SK-N-SH treated with all-trans-retinoic acid at 6 μM for 48 hours (cell line): ENCODE data around the gene SNED1.

Source experiments
- ATAC-seq: fragments of 200-7000 bp; cut with Tn5 transposase; 3 replicates; pipeline ENCODE4 v1.9.1; 2020; ENCODE audit warnings: mild to moderate bottlenecking, moderate library complexity
- ARNTL ChIP-seq: fragments of 450-650 bp; formaldehyde crosslinking; IDR thresholded peaks from 2 replicates; pipeline ENCODE4 v1.5.0; 2020; ENCODE audit warnings: low read depth, mild to moderate bottlenecking, moderate library complexity, borderline replicate concordance
- BACH2 ChIP-seq: fragments of 250-450 bp; sonication (Bioruptor Pico); IDR thresholded peaks from 2 replicates; pipeline ENCODE4 v1.9.0; 2021; ENCODE audit warnings: mild to moderate bottlenecking, borderline replicate concordance
- CSDC2 ChIP-seq: fragments of 250-450 bp; sonication (Bioruptor Pico); IDR thresholded peaks from 2 replicates; pipeline ENCODE4 v1.5.0; 2020; ENCODE audit warnings: mild to moderate bottlenecking, moderate library complexity
- ESRRG ChIP-seq: fragments of 250-450 bp; sonication (Bioruptor Pico); IDR thresholded peaks from 2 replicates; pipeline ENCODE4 v1.6.1; 2021; ENCODE audit warnings: mild to moderate bottlenecking
- GLIS3 ChIP-seq: fragments of 250-450 bp; sonication (Bioruptor Pico); IDR thresholded peaks from 2 replicates; pipeline ENCODE4 v1.5.0; 2020; ENCODE audit warnings: mild to moderate bottlenecking, moderate library complexity
- ISL1 ChIP-seq: fragments of 250-450 bp; sonication (Bioruptor Pico); IDR thresholded peaks from 2 replicates; pipeline ENCODE4 v2.1.2; 2022; ENCODE audit warnings: mild to moderate bottlenecking, moderate library complexity
- OSR1 ChIP-seq: fragments of 250-450 bp; sonication (Bioruptor Pico); IDR thresholded peaks from 2 replicates; pipeline ENCODE4 v1.8.0; 2022; ENCODE audit warnings: moderate library complexity, mild to moderate bottlenecking, inconsistent platforms
- PPARA ChIP-seq: fragments of 250-450 bp; sonication (Bioruptor Pico); IDR thresholded peaks from 2 replicates; pipeline ENCODE4 v1.5.0; 2020; ENCODE audit warnings: mild to moderate bottlenecking, borderline replicate concordance
- RARB ChIP-seq: fragments of 250-450 bp; sonication (Bioruptor Pico); IDR thresholded peaks from 2 replicates; pipeline ENCODE4 v1.8.0; 2021; ENCODE audit warnings: mild to moderate bottlenecking, moderate library complexity
- SNAI2 ChIP-seq: fragments of 250-450 bp; sonication (Bioruptor Pico); IDR thresholded peaks from 2 replicates; pipeline ENCODE4 v1.5.0; 2020; ENCODE audit warnings: mild to moderate bottlenecking, moderate library complexity
- TCF4 ChIP-seq: fragments of 250-450 bp; sonication (Bioruptor Pico); IDR thresholded peaks from 2 replicates; pipeline ENCODE4 v1.8.0; 2021; ENCODE audit warnings: mild to moderate bottlenecking, moderate library complexity, borderline replicate concordance
- ZC3H10 ChIP-seq: fragments of 250-450 bp; sonication (Bioruptor Pico); IDR thresholded peaks from 2 replicates; pipeline ENCODE4 v1.5.1; 2021; ENCODE audit warnings: mild to moderate bottlenecking, moderate library complexity
- ZFP3 ChIP-seq: fragments of 250-450 bp; sonication (Bioruptor Pico); IDR thresholded peaks from 2 replicates; pipeline ENCODE4 v1.5.0; 2020; ENCODE audit warnings: mild to moderate bottlenecking, moderate library complexity
- ZFP30 ChIP-seq: fragments of 450-650 bp; formaldehyde crosslinking; IDR thresholded peaks from 2 replicates; pipeline ENCODE4 v1.5.0; 2022; ENCODE audit warnings: mild to moderate bottlenecking, moderate library complexity
- ZNF565 ChIP-seq: fragments of 450-650 bp; formaldehyde crosslinking; conservative IDR thresholded peaks from 2 replicates; pipeline ENCODE4 v1.5.0; 2020; ENCODE audit warnings: low read depth, mild to moderate bottlenecking, moderate library complexity
- ZNF70 ChIP-seq: fragments of 450-650 bp; formaldehyde crosslinking; IDR thresholded peaks from 2 replicates; pipeline ENCODE4 v1.5.0; 2020; ENCODE audit warnings: mild to moderate bottlenecking, moderate library complexity
- TF ChIP-seq, protein P1 (sequence below): fragments of 250-450 bp; sonication (Bioruptor Pico); IDR thresholded peaks from 2 replicates; pipeline ENCODE4 v1.5.0; 2020; ENCODE audit warnings: mild to moderate bottlenecking, moderate library complexity
- TF ChIP-seq, protein P2 (sequence below): fragments of 250-450 bp; sonication (Bioruptor Pico); IDR thresholded peaks from 2 replicates; pipeline ENCODE4 v1.8.0; 2021; ENCODE audit warnings: low read depth, mild to moderate bottlenecking, moderate library complexity, borderline replicate concordance
- TF ChIP-seq, protein P3 (sequence below): fragments of 250-450 bp; sonication (Bioruptor Pico); IDR thresholded peaks from 2 replicates; pipeline ENCODE4 v1.5.1; 2021; ENCODE audit warnings: mild to moderate bottlenecking, moderate library complexity
- TF ChIP-seq, protein P4 (sequence below): fragments of 250-450 bp; sonication (Bioruptor Pico); IDR thresholded peaks from 2 replicates; pipeline ENCODE4 v1.8.0; 2020; ENCODE audit warnings: mild to moderate bottlenecking, moderate library complexity, borderline replicate concordance
- TF ChIP-seq, protein P5 (sequence below): fragments of 250-450 bp; sonication (Bioruptor Pico); IDR thresholded peaks from 2 replicates; pipeline ENCODE4 v1.5.1; 2020; ENCODE audit warnings: low read depth, mild to moderate bottlenecking, moderate library complexity

SNED1 gene

DNA sequence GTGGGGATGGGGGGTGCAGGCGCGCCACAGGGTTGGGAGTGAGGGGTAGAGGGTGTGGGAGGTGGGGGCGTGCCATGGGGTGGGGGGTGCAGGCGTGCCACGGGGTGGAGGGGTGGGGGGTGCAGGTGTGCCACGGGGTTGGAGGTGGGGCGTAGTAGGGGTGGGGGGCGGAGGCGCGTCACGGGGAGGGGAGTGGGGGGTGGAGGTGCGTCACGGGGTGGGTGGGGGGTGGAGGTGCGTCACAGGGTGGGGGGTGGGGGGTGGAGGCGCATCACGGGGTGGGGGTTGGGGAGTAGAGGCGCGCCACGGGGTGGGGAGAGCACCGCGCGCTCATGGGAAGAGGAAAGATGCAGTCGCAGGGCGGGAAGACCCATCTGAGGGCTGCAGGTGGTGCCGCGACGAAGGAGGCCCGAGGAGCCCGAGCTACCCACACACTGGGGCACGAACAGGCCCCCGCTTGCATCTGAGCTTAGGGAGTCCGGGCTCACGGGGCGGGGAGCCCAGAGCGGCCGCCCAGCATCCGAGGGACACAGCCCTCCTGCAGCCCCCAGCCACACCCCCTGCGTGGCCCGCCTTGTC lies 37.5 kb downstream of the SNED1 start (continued):
- TF ChIP-seq, protein P1, sequence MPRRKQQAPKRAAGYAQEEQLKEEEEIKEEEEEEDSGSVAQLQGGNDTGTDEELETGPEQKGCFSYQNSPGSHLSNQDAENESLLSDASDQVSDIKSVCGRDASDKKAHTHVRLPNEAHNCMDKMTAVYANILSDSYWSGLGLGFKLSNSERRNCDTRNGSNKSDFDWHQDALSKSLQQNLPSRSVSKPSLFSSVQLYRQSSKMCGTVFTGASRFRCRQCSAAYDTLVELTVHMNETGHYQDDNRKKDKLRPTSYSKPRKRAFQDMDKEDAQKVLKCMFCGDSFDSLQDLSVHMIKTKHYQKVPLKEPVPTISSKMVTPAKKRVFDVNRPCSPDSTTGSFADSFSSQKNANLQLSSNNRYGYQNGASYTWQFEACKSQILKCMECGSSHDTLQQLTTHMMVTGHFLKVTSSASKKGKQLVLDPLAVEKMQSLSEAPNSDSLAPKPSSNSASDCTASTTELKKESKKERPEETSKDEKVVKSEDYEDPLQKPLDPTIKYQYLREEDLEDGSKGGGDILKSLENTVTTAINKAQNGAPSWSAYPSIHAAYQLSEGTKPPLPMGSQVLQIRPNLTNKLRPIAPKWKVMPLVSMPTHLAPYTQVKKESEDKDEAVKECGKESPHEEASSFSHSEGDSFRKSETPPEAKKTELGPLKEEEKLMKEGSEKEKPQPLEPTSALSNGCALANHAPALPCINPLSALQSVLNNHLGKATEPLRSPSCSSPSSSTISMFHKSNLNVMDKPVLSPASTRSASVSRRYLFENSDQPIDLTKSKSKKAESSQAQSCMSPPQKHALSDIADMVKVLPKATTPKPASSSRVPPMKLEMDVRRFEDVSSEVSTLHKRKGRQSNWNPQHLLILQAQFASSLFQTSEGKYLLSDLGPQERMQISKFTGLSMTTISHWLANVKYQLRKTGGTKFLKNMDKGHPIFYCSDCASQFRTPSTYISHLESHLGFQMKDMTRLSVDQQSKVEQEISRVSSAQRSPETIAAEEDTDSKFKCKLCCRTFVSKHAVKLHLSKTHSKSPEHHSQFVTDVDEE (CRISPR knock-in tag): no peak
- no peak for TF ChIP-seq PPARA (CRISPR knock-in tag)

DNA sequence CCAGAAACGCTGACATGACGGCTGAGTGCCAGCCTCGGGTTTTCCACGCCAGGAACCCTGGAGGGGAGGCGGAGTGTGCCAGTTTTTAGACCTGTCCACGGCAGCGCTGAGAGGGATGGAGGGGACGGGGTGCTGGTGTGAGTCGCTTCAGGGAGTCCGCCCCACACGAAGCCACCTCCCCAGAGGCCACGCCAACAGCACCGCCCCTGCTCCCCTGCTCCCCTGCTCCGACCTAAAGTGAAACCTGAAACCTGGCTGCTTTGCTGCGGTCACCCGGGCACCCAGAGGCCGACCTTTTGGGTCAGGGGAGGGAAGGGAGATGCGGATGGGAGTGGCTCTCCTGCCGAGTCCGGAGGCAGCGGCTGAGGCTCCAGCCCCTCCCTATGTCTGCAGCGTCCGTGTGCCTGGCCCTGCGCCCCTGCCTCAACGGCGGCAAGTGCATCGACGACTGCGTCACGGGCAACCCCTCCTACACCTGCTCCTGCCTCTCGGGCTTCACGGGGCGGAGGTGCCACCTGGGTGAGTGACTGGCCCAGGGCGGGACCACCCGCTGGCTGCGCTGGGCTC lies 38.1 kb downstream of the SNED1 start:
- TF ChIP-seq ZFP30 (CRISPR knock-in tag) (no peak), RARB (CRISPR knock-in tag) (no peak)
- TF ChIP-seq, all 23 proteins: peak for 0
- ATAC-seq: no peak

DNA sequence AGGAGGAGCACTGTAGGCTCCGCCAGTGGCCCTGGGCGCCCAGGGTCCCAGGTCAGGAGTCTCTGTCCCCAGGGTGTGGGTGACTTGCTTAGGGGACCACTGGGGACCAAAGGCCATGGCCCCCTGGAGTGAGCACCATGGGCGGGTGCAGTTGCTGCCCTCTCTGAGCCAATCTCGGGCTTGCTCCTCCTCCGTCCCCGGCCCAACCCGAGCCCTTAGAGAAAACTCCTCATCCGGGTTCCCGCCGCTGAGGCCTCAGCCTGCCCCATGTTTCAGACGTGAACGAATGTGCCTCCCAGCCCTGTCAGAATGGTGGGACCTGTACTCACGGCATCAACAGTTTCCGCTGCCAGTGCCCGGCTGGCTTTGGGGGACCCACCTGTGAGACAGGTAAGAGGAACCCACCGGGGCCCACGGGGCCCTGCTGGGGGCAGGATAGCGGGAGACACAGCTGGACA lies 38.6 kb downstream of the SNED1 start:
- no peak for TF ChIP-seq OSR1 (CRISPR knock-in tag)
- no peak for TF ChIP-seq ZNF70 (CRISPR knock-in tag)
- no peak for TF ChIP-seq ZFP30 (CRISPR knock-in tag)
- TF ChIP-seq ZFP3: no peak
- TF ChIP-seq SNAI2: no peak
- no peak for TF ChIP-seq ESRRG (CRISPR knock-in tag)
- TF ChIP-seq, protein P2, sequence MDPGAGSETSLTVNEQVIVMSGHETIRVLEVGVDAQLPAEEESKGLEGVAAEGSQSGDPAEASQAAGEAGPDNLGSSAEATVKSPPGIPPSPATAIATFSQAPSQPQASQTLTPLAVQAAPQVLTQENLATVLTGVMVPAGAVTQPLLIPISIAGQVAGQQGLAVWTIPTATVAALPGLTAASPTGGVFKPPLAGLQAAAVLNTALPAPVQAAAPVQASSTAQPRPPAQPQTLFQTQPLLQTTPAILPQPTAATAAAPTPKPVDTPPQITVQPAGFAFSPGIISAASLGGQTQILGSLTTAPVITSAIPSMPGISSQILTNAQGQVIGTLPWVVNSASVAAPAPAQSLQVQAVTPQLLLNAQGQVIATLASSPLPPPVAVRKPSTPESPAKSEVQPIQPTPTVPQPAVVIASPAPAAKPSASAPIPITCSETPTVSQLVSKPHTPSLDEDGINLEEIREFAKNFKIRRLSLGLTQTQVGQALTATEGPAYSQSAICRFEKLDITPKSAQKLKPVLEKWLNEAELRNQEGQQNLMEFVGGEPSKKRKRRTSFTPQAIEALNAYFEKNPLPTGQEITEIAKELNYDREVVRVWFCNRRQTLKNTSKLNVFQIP (CRISPR knock-in tag): no peak
- TF ChIP-seq, protein P3, sequence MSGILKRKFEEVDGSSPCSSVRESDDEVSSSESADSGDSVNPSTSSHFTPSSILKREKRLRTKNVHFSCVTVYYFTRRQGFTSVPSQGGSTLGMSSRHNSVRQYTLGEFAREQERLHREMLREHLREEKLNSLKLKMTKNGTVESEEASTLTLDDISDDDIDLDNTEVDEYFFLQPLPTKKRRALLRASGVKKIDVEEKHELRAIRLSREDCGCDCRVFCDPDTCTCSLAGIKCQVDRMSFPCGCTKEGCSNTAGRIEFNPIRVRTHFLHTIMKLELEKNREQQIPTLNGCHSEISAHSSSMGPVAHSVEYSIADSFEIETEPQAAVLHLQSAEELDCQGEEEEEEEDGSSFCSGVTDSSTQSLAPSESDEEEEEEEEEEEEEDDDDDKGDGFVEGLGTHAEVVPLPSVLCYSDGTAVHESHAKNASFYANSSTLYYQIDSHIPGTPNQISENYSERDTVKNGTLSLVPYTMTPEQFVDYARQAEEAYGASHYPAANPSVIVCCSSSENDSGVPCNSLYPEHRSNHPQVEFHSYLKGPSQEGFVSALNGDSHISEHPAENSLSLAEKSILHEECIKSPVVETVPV: no peak
- TF ChIP-seq GLIS3 (CRISPR knock-in tag): no peak
- no peak for TF ChIP-seq ISL1 (CRISPR knock-in tag)
- TF ChIP-seq ZNF565: no peak
- no peak for TF ChIP-seq TCF4 (CRISPR knock-in tag)
- TF ChIP-seq PPARA (CRISPR knock-in tag): no peak
- no peak for TF ChIP-seq ARNTL (CRISPR knock-in tag)
- no peak for ATAC-seq

DNA sequence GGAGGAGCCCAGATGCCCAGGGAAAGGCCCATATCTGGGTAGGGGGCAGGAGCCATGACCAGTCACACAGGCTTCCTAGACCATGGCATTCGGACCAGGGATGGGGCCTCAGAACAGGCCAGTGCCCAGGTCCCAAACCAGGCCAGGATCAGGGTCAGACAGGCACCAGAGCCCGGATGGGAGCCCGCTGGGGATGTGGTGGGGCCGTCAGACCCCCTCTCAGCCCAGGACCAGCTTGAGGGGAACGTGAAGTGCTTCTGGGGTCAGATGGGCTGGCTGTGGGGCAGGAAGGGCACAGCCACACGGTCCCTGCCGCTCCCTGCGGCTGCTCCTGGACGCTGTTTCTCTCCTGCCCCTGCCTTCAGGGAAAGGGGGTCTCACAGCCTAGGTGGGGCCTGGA lies 39.1 kb downstream of the SNED1 start:
- TF ChIP-seq BACH2 (no peak), ESRRG (CRISPR knock-in tag) (no peak), GLIS3 (CRISPR knock-in tag) (no peak), OSR1 (CRISPR knock-in tag) (no peak), CSDC2 (CRISPR knock-in tag) (no peak), ZC3H10 (CRISPR knock-in tag) (no peak), RARB (CRISPR knock-in tag) (no peak), ARNTL (CRISPR knock-in tag) (no peak)
- TF ChIP-seq, protein P2 (CRISPR knock-in tag): no peak
- TF ChIP-seq, protein P4, sequence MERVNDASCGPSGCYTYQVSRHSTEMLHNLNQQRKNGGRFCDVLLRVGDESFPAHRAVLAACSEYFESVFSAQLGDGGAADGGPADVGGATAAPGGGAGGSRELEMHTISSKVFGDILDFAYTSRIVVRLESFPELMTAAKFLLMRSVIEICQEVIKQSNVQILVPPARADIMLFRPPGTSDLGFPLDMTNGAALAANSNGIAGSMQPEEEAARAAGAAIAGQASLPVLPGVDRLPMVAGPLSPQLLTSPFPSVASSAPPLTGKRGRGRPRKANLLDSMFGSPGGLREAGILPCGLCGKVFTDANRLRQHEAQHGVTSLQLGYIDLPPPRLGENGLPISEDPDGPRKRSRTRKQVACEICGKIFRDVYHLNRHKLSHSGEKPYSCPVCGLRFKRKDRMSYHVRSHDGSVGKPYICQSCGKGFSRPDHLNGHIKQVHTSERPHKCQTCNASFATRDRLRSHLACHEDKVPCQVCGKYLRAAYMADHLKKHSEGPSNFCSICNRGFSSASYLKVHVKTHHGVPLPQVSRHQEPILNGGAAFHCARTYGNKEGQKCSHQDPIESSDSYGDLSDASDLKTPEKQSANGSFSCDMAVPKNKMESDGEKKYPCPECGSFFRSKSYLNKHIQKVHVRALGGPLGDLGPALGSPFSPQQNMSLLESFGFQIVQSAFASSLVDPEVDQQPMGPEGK (CRISPR knock-in tag): no peak
- TF ChIP-seq, protein P3: no peak
- TF ChIP-seq, protein P5, sequence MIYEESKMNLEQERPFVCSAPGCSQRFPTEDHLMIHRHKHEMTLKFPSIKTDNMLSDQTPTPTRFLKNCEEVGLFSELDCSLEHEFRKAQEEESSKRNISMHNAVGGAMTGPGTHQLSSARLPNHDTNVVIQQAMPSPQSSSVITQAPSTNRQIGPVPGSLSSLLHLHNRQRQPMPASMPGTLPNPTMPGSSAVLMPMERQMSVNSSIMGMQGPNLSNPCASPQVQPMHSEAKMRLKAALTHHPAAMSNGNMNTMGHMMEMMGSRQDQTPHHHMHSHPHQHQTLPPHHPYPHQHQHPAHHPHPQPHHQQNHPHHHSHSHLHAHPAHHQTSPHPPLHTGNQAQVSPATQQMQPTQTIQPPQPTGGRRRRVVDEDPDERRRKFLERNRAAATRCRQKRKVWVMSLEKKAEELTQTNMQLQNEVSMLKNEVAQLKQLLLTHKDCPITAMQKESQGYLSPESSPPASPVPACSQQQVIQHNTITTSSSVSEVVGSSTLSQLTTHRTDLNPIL: no peak
- no peak for ATAC-seq
